ENCODE data around the gene LRFN3.
"Not testable (repeated sequence)": the region's sequence is repeated elsewhere in the genome, so short reads cannot be mapped to it uniquely, and the experiment has no call there.

The LRFN3 gene

GRCh38 chr19:35938282-35939224 is 2.4 kb downstream of the LRFN3 start:
- DNase-seq (ENCODE audit: low read depth, low spot score): no peak

DNA sequence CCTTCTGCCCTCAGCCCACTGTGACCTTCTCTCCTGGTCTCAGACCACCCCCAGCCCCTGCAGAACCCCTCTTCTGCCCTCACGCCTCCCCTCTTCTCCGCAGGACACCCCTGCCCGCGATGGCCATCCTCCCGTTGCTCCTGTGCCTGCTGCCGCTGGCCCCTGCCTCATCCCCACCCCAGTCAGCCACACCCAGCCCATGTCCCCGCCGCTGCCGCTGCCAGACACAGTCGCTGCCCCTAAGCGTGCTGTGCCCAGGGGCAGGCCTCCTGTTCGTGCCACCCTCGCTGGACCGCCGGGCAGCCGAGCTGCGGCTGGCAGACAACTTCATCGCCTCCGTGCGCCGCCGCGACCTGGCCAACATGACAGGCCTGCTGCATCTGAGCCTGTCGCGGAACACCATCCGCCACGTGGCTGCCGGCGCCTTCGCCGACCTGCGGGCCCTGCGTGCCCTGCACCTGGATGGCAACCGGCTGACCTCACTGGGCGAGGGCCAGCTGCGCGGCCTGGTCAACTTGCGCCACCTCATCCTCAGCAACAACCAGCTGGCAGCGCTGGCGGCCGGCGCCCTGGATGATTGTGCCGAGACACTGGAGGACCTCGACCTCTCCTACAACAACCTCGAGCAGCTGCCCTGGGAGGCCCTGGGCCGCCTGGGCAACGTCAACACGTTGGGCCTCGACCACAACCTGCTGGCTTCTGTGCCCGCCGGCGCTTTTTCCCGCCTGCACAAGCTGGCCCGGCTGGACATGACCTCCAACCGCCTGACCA is 3.3 kb downstream of the LRFN3 start:
- no peak for DNase-seq (ENCODE audit: low read depth, low spot score)

DNA sequence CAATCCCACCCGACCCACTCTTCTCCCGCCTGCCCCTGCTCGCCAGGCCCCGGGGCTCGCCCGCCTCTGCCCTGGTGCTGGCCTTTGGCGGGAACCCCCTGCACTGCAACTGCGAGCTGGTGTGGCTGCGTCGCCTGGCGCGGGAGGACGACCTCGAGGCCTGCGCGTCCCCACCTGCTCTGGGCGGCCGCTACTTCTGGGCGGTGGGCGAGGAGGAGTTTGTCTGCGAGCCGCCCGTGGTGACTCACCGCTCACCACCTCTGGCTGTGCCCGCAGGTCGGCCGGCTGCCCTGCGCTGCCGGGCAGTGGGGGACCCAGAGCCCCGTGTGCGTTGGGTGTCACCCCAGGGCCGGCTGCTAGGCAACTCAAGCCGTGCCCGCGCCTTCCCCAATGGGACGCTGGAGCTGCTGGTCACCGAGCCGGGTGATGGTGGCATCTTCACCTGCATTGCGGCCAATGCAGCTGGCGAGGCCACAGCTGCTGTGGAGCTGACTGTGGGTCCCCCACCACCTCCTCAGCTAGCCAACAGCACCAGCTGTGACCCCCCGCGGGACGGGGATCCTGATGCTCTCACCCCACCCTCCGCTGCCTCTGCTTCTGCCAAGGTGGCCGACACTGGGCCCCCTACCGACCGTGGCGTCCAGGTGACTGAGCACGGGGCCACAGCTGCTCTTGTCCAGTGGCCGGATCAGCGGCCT is 4.1 kb downstream of the LRFN3 start:
- DNase-seq (ENCODE audit: low read depth, low spot score): no peak

GRCh38 chr19:35940839-35941238 is 4.7 kb downstream of the LRFN3 start:
- no peak for DNase-seq (ENCODE audit: low read depth, low spot score)

DNA sequence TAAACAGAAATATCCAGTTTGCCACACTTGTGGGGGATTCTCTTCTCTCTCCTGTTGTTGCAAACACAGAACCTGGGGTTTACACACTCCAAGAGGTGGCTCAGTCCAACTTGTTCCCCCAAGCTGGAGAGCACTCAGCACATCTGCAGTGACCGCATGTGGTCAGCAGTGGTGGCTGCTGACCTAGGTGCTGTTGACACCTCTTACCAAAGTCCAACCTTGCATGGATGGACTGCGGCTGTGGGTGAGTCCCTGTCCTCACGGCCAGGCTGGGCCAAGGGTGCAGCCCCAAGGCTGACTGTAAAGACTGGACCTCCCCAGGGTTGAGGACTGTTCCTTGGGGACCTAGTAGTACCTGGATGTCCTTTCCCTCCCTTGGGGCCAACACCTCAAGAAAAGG is 6.1 kb downstream of the LRFN3 start:
- DNase-seq (ENCODE audit: low read depth, low spot score): no peak

DNA sequence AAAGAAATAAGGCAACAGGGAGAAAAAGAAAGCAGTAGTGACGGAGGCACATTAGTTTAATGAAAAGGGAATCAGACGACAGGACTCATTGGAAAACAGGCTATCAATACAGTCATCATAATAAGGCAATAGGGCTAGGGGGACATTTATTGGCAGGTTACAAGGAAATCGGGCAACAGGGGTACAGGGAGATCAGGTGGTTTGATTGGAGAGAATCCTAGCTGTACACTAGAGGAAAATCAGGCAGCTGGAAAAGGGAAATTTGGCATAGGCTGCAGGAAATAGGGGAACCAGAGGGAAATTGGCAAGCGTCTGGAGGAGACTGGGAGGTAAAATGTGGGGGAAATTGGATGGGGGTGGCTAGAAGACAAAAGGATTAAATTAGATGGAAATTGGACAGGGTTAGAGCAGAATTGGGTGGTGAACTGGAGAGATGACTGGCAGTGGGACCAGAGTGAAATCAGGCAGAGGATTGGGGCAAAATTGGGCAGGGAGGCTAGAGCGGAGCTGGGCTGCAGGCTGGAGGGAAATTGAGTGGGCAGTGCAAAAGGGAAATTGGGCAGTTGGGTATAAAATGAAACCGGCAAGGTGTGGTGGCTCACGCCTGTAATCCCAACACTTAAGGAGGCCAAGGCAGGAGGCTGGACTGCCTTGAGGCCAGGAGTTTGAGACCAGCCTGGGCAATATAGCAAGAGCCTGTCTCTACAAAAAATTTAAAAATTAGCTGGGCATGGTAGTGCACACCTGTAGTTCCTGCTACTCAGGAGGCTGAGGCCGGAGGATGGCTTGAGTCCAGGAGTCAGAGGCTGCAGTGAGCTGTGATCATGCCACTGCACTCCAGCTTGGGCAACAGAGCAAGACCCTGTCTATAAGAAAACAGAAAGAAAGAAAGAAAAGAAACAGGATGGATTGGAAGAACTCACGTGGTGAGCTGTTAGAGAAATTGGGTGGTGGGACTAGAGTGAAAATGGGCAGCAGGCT is 7.4 kb downstream of the LRFN3 start:
- DNase-seq (ENCODE audit: low read depth, low spot score): no peak

DNA sequence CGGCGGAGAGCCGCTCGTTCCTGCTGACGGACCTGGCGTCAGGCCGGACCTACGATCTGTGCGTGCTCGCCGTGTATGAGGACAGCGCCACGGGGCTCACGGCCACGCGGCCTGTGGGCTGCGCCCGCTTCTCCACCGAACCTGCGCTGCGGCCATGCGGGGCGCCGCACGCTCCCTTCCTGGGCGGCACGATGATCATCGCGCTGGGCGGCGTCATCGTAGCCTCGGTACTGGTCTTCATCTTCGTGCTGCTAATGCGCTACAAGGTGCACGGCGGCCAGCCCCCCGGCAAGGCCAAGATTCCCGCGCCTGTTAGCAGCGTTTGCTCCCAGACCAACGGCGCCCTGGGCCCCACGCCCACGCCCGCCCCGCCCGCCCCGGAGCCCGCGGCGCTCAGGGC is 8.4 kb downstream of the LRFN3 start:
- no peak for DNase-seq (ENCODE audit: low read depth, low spot score)

- DNase-seq (ENCODE audit: low read depth, low spot score): no peak
Observed at GRCh38 chr19:35945121-35945790, 9.1 kb downstream of the LRFN3 start.

- no peak for DNase-seq (ENCODE audit: low read depth, low spot score)
Observed at GRCh38 chr19:35946203-35946602, 10.0 kb downstream of the LRFN3 start.

DNA sequence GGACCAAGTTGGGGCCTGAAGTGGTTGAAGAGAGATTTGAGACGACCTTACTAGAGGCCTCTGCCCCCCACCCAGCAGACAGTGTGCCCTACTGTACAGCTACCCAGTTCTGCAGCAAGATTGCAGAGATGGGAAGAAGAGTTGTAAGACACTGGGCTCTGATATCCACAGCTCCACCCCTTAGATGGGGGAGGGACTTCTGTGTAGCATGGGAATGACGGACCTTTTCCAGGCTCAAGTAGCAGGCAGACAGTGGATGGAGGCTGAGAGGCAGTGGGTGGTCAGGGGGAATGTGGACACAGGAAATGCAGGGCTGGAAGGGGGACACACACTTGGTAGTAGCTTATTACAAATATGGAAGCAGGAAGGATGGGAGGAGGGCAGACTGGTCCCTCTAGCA is 13.0 kb downstream of the LRFN3 start:
- no peak for DNase-seq (ENCODE audit: low read depth, low spot score)

DNA sequence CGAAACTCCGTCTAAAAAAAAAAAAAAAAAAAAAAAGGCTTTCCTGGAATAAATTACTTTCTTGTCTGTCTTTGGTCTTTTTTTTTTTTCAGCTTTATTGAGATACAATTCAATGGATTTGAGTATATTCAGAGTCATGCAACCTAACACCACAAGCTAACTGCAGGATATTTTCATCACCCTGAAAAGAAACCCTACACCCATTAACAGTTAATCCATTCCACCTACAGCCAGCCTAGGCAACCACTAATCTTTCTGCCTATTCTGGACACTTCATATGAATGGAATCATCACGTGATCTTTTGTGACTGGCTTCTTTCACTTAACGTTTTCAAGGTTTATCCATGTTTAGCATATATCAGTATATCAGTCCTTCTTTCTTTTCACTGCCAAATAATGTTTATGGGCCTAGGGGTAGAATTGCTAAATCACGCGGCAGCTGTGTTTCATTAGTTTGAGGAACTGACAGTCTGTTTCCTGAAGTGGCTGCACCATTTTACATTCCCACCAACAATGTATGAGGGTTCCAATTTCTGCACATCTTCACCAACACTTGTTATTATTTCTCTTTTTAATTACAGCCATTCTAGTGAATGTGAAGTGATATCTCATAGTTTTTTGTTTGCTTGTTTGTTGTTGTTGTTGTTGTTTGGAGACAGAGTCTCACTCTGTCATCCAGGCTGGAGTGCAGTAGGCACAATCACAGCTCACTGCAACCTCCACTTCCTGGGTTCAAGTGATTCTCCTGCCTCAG is 19.9 kb downstream of the LRFN3 start:
- DNase-seq (ENCODE audit: low read depth, low spot score): no peak

- not testable (repeated sequence) for DNase-seq (ENCODE audit: low read depth, low spot score)
Observed at GRCh38 chr19:35957411-35957810, 21.2 kb downstream of the LRFN3 start.

GRCh38 chr19:35958660-35959039 is 22.5 kb downstream of the LRFN3 start:
- no peak for DNase-seq (ENCODE audit: low read depth, low spot score)

DNA sequence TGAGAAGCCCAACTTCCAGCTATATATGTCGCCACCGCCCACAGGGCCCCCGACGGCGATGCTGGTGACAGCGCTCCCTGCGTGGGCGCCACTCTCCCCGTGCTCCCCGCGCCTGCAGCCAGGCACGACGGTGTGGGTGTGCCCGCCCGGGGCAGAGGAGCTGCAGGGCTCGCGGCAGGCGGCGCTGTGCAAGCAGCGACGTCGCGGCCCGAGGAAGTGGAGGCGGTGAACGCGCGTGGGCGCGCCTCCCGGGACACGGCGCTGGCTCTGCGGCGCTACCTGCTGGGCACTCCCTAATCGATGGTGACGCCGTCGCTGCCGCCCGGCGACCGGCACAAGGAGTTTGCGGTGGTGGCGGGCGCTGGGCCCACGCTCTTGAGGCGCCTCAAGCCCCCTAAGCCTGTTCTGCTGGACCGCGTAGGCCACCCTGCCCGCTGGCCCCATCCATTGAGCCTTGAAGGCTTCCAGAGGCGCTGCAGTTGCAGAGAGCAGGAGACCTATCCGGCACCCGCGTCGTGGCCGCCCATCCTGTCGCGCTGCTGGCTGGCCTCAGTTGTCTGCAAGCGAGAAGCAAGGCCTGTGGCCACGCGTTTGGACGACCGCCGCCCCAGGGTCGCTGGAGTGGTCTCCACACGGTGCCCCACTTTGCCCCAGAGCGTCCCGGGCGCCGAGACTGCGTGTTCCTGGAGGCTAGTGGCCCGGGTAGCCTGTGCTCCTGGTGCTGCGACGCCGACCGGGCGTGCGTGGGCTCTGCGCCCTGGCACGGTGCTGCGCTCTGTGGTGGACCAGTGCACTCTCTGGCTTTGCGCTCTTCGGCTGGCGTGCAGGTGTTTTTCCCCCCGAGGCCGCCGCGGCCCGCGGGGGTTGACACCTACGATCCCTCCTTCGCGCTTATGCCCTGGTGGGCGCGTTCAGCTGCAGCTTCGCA is 23.1 kb downstream of the LRFN3 start:
- DNase-seq (ENCODE audit: low read depth, low spot score): peak; percentile 27

GRCh38 chr19:35959968-35960320 is 23.8 kb downstream of the LRFN3 start:
- no peak for DNase-seq (ENCODE audit: low read depth, low spot score)

- DNase-seq (ENCODE audit: low read depth, low spot score): no peak
Observed at GRCh38 chr19:35960432-35960972, 24.3 kb downstream of the LRFN3 start.

GRCh38 chr19:35963514-35963913 is 27.3 kb downstream of the LRFN3 start:
- no peak for DNase-seq (ENCODE audit: low read depth, low spot score)

DNA sequence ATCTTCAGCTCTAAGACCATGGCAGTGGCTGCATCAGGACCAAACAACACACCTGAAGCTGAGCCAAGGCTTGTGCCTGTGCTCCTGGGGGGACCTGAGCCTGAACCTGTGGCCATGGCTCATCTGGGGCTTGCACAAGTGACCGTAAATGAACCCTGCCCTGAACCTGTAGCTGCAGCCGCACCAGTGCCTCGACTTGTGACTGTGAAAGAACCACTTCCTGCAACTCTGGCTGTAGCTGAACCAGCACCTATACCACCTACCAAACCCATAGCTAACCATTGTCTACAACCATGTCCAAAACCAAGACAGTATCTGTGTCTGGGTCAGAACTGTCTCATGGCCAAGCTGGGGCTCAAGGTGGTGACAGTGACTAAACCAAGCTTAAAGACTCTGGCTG is 30.6 kb downstream of the LRFN3 start:
- DNase-seq (ENCODE audit: low read depth, low spot score): no peak

Data from activated naive CD8-positive, alpha-beta T cell treated with anti-CD3 and anti-CD28 coated beads, Interleukin-2, amount 50 U/mL, for 16 hours (primary cell).